ENCODE data around the gene CELA2B.
"Not testable (repeated sequence)": the region's sequence is repeated elsewhere in the genome, so short reads cannot be mapped to it uniquely, and the experiment has no call there.

Gene CELA2B

DNA sequence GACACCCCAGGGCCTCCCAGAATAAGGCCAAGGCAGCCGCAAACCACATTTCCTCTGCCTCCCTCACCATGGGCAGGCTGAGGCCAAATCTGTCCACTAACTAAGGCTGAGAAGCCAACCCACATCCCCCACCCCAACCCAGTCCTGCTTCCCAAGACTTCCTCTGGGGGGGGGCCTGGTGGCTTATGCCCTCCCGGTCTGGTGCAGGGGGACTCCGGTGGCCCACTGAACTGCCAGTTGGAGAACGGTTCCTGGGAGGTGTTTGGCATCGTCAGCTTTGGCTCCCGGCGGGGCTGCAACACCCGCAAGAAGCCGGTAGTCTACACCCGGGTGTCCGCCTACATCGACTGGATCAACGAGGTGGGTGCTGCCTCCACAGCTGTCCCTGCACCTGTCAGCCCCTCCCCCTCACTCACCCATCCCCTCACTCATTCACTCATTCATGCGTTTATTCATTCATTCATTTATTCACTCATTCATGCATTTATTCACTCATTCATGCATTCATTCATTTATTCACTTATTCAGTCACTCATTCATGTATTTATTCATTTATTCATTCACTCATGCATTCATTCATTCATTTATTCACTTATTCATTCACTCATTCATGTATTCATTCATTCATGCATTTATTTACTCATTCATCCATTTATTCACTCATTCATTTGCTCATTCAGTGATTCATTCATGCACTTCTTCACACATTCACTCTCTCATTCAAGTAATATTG, 30.3 kb upstream of the CELA2B start:
- DNase-seq (ENCODE audit: low spot score) = no peak

DNA sequence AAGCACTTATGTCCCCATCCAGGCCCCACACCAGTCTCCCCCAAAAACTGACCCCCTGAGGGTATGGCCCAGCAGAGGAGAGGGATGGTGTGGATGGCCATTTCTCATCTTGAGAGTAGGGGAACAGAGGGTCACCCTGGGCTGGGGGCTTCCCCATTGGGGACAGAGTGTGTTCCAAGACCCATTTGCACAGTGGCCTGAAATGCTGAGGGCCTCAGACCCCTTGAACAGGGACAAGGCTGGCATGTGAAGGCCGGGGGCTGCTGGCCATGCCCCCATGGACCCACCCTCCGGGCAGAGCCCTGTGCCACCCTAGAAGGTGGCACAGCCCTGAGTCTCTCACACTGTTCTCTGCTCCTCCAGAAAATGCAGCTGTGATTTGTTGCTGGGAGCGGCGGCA, 29.7 kb upstream of the CELA2B start:
- no peak for DNase-seq (ENCODE audit: low spot score)

DNA sequence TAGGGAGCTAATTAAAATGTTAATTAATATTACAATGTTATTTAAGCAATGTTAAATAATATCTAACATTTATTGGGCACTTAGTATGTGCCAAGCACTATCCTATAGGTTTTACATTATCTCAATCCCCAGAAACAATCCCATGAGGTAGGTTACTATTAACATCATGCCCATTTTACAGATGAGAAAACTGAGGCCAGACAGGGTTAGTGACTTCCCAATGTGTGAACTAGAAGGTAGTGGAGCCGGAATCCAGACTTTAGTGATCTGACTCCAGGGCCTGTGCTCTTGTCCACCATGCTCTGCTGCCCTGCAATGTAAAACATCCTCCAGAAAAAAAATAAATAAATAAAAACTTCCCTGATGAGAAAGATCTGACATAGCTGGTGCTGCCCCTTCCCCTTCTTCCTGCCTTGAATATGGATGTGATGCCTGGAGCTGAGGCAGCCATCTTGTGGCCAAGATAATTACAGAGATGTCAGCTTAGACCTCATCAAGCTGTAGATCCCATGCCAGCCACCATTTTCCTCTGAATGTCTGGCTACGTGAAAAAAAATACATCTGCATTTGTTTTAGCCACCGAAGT, 26.9 kb upstream of the CELA2B start:
- no peak for DNase-seq (ENCODE audit: low spot score)

DNA sequence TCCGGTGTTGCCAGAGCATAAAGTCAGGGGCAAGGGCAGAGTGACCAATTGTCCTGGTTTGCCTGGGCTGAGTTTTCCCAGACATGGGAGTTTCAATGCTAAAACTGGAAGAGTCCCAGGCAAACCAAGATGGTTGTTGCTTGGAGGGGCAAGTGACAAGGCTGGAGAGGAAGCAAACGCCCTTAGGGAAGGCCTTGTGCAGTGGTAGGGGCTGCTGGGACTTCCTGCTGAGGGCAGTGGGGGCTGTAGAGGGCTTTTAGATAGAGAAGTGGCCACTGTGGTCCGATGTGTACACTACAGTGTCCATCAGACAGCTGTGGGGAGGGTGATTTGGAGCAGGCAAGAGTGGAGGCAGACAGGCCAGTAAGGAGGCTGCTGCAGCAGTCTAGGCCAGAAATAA, 26.3 kb upstream of the CELA2B start:
- DNase-seq (ENCODE audit: low spot score) = no peak

DNA sequence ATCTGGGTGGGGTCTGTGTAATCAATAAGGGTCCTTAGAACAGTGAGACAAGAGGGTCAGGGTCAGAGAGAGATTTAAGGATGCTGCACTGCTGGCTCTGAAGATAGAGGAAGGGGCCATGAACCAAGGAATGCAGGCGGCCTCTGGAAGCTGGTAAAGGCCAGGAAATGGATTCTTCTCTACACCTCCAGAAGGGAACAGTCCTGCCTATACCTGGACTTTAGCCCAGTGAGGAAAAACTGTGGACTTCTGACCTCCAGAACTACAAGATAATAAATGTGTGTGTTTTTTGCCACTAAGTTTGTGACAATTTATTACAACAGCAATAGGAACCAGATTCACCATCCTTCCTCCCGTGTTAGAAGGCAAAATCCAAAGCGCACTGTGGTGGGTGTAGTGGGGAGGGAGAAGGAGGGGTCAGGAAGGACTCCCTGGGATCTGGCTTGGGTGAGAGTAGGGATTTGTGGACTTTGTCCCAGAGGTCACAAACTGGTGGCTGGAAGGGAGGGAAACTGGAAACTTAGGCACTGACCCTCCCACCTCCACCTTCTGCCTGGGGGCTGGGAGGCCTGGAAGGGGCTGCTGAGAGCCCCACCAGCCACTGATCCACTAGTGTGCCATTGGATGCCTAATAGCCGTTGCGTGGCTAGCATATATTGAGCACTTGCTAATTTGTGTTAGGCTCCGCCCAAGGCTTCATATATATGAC, 24.7 kb upstream of the CELA2B start:
- no peak for DNase-seq (ENCODE audit: low spot score)

DNA sequence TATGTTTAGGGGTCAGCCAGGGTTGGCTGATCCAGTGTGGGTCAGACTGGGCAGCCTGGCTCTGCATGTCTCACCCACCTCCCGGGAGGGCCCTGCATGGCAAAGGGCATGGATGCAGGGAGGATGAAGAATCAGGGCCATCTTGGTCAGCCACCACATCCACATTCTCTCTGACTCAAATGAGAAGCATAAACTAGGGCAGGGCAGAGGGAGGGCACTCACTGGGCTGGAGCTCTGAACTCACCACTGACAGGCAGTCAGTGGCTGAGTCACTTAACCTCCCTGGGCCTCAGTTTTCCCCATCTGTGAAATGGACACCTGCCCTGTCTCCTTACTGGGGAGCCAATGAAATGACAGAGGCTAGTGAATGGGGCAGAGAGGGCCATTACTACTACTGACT, 23.7 kb upstream of the CELA2B start:
- no peak for DNase-seq (ENCODE audit: low spot score)

DNA sequence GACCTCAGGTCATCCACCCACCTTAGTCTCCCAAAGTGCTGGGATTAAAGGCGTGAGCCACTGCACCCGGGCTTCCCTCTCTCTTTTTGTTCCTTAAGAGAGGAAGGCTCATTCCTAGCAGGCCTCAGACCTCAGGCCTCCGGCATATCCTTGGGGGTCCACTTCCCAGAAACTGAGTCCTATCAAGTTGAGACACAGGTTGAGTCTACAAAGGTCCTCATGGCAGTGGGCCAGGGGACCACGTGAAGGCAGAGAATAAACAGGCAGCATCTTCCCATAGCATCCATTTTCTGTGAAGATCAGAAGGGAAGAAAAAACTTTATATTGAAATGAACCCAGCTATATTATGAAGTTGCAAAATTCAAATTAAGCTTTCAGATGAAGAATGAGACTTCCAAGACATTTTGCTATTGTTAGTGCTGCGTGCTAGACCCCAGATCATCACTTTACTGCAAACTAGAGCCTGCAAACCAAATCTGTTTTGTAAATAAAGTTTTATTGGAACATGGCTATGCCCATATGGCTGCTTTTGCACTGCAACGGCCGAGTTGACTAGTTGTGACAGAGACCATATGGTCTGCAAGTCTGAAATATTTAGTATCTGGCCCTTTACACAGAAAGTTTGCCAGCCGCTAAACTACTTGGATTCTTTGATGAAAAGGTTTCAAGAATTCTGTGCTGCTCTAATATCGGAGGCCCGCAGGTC, 22.9 kb upstream of the CELA2B start:
- DNase-seq (ENCODE audit: low spot score) = no peak

DNA sequence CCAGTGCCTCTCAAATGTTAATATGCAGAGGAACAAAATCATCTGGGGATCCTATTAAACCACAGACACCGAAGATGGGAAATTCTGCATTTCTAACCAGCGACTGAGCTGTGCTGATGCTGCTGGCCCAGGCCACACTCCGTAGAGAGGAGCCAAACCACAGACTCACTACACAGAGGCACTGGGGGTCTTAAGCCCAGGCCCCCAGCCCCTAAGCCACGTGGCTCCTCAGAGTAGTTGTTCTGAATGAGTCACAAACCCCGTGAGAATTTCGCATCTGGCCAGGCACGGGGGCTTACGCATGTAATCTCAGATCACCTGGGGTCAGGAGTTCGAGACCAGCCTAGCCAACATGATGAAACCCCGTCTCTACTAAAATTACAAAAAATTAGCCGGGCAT, 22.2 kb upstream of the CELA2B start:
- no peak for DNase-seq (ENCODE audit: low spot score)

DNA sequence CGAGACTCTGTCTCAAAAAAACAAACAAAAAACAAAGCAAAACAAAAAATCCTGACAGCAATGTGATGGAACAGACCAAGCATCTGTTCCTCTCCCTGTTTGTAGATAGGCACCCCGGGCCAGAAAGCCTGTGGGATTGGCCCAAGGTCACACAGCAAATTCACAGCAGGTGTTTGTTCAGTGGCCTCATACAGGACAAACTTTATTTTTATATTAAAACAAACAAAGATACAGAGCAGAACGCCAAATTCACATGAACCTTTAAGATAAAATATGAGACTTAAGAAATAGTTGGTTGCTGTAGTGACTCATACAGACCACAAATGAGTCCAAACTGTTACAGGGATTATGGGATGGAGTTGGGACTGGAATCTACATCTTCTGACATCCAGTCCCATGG, 21.6 kb upstream of the CELA2B start:
- DNase-seq (ENCODE audit: low spot score) = no peak

DNA sequence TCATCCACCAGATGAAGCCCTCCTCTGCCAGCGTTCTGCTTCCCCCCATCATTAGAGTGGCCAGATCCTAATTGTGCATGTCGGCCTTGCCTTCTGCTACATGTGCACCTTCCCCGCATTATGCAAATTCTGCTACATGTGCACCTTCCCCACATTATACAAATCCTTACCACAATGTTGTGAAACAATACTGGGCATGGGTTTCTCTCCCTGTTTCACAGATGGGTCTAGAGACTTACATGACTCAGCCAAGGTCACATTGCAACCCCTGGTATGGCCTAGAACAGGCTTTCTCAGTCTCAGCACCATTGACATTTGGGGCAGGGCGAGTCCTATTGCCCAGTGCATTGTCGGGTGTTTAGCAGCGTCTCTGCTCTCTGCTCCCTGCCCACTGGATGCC, 20.4 kb upstream of the CELA2B start:
- DNase-seq (ENCODE audit: low spot score) = no peak

DNA sequence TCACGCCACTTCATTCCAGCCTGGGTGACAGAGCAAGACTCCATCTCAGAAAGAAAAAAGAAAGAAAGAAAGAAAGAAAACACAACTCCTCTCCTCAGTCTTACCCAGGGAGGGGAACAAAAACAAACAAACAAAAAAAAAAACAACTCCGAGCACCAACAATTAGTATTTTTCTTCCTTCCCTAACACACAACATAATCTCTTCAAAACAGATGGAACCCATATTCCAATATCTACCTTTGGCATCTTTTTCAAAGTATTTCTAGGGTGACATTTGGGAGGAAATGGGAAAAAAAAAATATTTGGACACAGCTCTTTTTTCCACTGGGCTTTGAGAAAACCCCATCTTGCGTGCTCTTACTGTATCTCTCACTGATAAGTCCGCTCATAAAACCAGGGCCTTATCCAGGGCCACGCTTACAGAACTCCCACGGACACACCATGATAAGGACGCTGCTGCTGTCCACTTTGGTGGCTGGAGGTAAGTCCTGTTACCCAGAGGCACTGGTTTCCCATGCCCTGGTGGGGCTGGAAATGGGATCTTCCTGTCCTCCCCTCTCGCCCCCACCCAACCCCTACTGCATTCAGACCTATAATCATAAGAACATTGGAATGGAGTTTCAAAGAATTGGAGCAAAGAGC, 19.5 kb upstream of the CELA2B start, which contains the start of gene CELA2A:
TSS of gene CELA2A (plus strand) at position 420 of the 642 bp plus-strand sequence. CDS start at position 442, 22 bp downstream.
- DNase-seq (ENCODE audit: low spot score) = no peak

DNA sequence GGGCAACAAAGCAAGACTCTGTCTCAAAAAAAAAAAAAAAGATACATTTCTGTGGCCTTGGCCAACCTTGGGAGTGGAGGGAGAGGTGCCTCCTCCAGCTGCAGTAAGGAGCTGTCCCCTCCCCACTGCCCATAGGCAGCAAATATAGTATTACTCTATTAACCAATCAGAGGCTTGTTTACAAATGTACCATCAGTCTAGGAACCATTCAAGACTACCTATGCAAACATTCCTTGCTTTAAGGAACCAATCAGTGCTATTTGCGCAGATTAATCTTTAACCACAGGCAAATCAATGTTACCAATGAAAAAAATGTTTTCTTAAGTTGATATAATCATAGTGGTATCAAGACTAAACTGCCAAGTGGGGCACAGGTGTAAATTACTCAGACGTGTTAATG, 18.3 kb upstream of the CELA2B start:
- DNase-seq (ENCODE audit: low spot score) = no peak

DNA sequence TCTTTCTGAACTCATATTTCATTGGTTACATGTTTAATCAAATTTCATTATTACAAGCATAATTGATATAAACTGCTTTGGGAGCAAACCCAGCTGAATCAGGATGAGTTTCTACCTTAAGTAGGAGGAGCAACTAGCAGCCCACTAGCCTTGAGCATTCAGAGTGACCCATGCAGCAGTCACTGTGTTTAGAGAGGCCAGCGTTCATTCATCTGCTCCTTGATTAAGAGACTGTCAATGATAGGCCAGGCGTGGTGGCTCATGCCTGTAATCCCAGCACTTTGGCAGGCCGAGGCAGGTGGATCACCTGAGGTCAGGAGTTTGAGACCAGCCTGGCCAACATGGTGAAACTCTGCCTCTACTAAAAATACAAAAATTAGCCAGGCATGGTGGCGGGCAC, 17.5 kb upstream of the CELA2B start:
- DNase-seq (ENCODE audit: low spot score) = not testable (repeated sequence)

DNA sequence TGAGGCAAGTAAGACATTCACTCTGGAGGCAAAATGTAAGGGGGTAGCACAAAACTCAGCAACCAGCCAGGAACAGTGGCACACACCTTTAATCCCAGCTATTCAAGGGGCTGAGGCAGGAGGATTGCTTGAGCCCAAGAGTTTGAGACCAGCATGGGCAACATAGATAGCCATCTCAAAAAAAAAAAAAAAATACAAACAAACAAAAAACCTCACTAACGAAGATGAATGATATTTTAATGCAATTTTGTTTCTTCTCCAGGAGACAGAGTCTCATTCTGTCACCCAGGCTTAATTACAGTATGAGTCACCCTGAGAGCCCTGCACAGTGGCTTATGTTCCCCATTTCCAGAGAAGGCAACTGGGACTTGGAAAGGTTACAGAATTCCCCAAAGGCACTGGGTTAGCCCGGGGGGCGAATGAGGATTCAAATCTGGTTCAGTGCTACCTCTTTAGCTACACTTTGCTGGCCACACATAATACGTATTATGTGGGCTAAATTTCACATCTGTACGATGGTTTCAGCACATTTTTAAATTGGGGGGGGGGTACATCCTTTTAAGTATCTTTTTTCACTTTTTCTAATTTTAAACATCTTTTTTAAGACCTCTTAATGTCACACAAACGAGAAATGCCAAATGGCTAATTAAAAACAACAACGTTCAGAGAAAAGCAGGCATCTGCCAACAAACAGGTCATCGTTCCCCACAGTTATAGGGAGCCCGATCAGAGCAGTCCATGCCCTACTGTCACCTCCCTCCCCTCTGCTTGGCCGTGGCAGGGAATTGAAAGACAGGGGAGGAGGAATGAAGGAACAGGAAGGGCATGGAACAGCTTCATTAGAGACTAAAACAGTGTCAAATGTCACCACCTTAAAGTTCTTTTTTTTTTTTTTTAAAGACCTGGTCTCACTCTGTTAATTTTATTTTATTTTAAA, 15.9 kb upstream of the CELA2B start:
- DNase-seq (ENCODE audit: low spot score) = peak; percentile 43

DNA sequence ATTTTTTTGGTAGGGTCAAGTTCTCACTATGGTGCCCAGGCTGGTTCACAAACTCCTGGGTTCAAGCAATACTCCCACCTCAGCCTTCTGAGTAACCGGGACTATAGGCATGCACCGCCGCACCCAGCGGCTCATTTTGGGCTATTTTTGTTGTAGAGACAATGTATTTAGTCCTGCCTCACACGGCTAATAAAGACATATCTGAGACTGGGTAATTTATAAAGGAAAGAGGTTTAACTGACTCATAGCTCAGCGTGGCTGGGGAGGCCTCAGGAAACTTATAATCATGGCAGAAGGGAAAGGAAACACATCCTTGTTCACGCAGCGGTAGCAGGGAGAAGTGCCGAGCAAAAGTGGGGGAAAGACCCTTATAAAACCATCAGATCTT, 15.2 kb upstream of the CELA2B start:
- no peak for DNase-seq (ENCODE audit: low spot score)

DNA sequence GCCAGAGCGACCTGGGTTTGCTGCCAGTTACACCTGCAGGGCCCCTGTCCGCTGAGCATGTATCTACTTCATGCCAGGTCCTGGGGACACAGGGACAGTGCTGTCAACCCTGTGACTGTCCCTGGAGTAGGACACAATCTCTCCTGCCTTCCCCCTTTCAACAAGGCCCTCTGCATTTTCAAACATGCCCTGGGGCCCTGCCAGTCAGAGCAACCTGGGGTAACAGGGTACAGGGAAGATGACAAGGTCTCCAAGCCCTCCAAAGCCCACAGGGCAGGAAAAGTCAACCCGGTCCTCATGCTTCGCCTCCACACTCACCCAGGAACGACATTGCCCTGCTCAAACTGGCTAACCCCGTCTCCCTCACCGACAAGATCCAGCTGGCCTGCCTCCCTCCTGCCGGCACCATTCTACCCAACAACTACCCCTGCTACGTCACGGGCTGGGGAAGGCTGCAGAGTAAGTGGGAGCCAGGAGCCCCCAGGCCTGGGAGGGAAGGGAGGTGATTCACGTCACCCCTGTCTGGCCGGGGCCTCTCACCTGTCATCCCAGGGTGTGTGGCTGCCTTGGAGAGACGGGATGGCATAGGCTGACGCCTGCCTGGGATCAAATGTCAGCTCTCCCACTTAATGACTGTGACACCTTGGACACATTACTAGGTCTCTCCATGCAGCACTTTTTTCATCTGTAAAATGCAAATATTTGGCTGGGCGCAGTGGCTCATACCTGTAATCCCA, 12.7 kb upstream of the CELA2B start:
- DNase-seq (ENCODE audit: low spot score) = not testable (repeated sequence)

DNA sequence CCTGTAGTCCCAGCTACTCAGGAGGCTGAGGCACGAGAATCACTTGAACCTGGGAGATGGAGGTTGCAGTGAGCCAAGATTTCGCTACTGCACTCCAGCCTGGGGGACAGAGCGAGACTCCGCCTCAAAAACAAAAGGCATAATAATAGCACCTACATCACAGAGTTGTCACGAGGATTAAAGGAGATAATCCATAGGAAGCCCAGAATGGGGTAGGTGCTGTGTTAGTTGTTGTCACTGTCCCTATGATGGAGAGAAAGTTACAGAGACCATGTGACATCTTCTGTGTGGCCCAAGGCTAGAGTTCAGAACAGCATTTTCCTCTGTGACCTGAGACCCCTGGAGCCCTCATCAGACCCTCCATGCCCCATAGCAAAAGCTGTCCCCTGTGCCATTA, 12.0 kb upstream of the CELA2B start:
- DNase-seq (ENCODE audit: low spot score) = not testable (repeated sequence)

DNA sequence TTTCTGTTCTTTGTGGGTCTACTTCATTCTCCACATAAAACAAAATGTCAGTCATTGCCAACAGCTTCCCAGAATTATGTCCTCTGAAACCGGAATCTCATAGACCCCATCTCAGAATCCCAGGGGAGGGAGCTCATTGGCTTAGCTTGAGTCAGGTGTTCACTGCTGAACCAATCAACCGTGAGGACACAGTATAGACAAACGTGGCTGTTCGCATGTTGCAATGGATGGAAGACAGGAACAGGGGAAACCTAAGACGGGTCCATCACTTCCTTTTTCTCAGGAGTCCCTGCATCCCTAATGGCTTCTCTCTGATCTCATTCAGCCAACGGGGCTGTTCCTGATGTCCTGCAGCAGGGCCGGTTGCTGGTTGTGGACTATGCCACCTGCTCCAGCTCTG, 10.2 kb upstream of the CELA2B start:
- DNase-seq (ENCODE audit: low spot score) = no peak

DNA sequence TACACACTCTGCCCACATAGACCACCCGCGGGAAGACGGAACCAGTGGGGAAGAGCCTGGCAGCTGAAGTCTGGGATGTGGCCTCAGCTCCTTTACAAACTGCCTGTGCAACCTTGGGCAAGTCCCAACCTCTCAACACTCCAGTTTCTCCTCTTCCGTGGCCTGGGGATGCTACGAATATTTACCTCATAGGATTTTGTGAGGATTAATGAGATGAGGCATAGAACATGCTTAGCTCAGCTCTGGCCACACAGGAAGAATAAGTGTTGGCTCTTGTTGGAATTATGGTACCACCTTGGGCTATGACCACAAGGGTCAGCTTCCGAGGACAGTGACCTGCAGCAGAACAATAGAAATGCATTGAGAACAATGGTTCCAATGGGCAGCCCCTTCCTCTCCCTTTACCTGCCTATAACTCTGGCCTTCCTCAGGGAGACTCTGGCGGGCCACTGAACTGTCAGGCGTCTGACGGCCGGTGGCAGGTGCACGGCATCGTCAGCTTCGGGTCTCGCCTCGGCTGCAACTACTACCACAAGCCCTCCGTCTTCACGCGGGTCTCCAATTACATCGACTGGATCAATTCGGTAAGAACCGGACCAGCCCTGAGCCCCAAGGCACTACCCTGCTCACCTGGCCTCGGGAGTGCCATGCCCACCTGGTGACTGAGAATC, 8.8 kb upstream of the CELA2B start:
- not testable (repeated sequence) for DNase-seq (ENCODE audit: low spot score)

DNA sequence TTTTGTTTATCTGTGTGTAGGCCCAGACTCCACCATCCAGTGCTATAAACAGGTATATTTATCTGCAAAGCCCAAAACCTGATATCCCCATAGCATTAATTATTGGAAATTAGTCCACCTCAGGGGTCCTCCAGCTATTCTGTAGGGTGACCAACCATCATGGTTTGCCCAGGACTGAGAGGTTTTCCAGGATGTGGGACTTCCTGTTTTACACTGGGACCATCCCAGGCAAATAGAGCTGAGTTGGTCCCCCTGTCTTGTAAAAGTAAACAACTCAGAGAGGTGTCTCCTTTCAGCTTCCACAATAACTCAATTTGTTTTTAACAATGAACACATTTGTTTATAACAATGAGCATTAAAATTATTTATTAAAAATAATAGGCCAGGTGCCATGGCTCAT, 7.8 kb upstream of the CELA2B start:
- no peak for DNase-seq (ENCODE audit: low spot score)
